Stimulated activated naive CD8-positive, alpha-beta T cell treated with anti-CD3 and anti-CD28 coated beads, Interleukin-15, Interleukin-2, amounts not matched to agents 100 ng/mL and 50 ng/mL, for 24 hours (primary cell): ENCODE data around the gene SCML2.
A peak's percentile ranks its signal among the peaks of the same experiment; 100 is the strongest.
"Not testable (repeated sequence)": the region's sequence is repeated elsewhere in the genome, so short reads cannot be mapped to it uniquely, and the experiment has no call there.

Experiments
- H3K27ac Mint-ChIP-seq: one replicate; pipeline ENCODE4 v1.8.0; 2021; ENCODE audit warnings: mild to moderate bottlenecking, mixed read lengths
- H3K27me3 Mint-ChIP-seq: one replicate; pipeline ENCODE4 v1.8.0; 2021; ENCODE audit warnings: mixed read lengths
- H3K36me3 Mint-ChIP-seq: one replicate; pipeline ENCODE4 v1.8.0; 2021; ENCODE audit warnings: low read depth, mixed read lengths
- H3K4me1 Mint-ChIP-seq: one replicate; pipeline ENCODE4 v1.8.0; 2021; ENCODE audit warnings: low read depth, mixed read lengths
- H3K4me3 Mint-ChIP-seq: one replicate; pipeline ENCODE4 v1.8.0; 2021; ENCODE audit warnings: mild to moderate bottlenecking, mixed read lengths
- H3K9me3 Mint-ChIP-seq: one replicate; pipeline ENCODE4 v1.8.0; 2021; ENCODE audit warnings: mixed read lengths

SCML2 gene

GRCh38 chrX:18354369-18355223 is at the start of gene SCML2:
Gene SCML2 (minus strand): TSS chrX:18354688. CDS start chrX:18334071, 20,617 bp downstream.
- H3K27me3 Mint-ChIP-seq, result peaks cover 6% of the 10 kb centered on the region

GRCh38 chrX:18401848-18402213 is 47.3 kb upstream of the SCML2 start:
- Mint-ChIP-seq H3K36me3 (no peaks in the 10 kb centered on the region), H3K4me1 (no peaks in the 10 kb centered on the region), H3K9me3 (no peaks in the 10 kb centered on the region), H3K27me3 (no peaks in the 10 kb centered on the region), H3K27ac (no peak overlapping the region), H3K4me3 (no peak overlapping the region)

More at GRCh38 chrX:18354369-18355223, at the start of gene SCML2:
- peak within 1 kb of the TSS; percentile 76 for H3K4me3 Mint-ChIP-seq
- H3K4me1 Mint-ChIP-seq, result no peaks in the 10 kb centered on the region
- H3K9me3 Mint-ChIP-seq, result no peaks in the 10 kb centered on the region
- no peaks in the 10 kb centered on the region for H3K36me3 Mint-ChIP-seq
- H3K27ac Mint-ChIP-seq, result peak within 1 kb of the TSS; percentile 63

- Mint-ChIP-seq H3K4me1 (no peaks in the 10 kb centered on the region), H3K27ac (no peak overlapping the region), H3K9me3 (no peaks in the 10 kb centered on the region), H3K27me3 (no peaks in the 10 kb centered on the region), H3K36me3 (no peaks in the 10 kb centered on the region), H3K4me3 (no peak overlapping the region)
Measured at GRCh38 chrX:18394477-18394876, 40.0 kb upstream of the SCML2 start.

GRCh38 chrX:18390941-18391538 is 36.6 kb upstream of the SCML2 start:
- Mint-ChIP-seq H3K4me1 (no peaks in the 10 kb centered on the region), H3K9me3 (no peaks in the 10 kb centered on the region), H3K4me3 (no peak overlapping the region), H3K27me3 (no peaks in the 10 kb centered on the region), H3K27ac (no peak overlapping the region), H3K36me3 (no peaks in the 10 kb centered on the region)

- Mint-ChIP-seq H3K4me3 (no peak overlapping the region), H3K9me3 (no peaks in the 10 kb centered on the region), H3K36me3 (no peaks in the 10 kb centered on the region), H3K4me1 (no peaks in the 10 kb centered on the region), H3K27ac (no peak overlapping the region), H3K27me3 (no peaks in the 10 kb centered on the region)
Measured at GRCh38 chrX:18389966-18390365, 35.5 kb upstream of the SCML2 start.

DNA sequence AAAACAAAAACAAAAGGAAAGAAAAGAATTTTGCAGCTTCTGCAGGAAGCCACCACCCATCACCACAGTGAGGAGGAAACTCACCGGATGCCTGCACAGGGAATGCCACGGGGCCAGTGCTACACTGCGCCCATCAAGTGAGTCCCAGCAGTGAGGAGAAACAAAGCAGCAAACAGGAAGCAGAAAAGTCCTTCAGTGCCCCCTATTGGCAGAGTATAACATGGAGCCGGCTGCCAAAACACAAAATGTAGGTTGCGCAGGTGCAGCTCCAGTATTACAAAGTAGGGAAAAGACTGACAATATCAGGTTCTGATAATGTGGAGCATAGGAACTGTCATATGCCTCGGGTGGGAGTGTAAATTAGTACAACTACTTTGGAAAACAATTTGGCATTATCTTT is 23.3 kb upstream of the SCML2 start:
- Mint-ChIP-seq H3K27ac (no peak overlapping the region), H3K9me3 (no peaks in the 10 kb centered on the region), H3K4me3 (no peak overlapping the region), H3K27me3 (no peaks in the 10 kb centered on the region), H3K36me3 (no peaks in the 10 kb centered on the region), H3K4me1 (peaks cover 3% of the 10 kb centered on the region)

- not testable (repeated sequence) for H3K4me1 Mint-ChIP-seq, H3K9me3 Mint-ChIP-seq, H3K27me3 Mint-ChIP-seq, H3K4me3 Mint-ChIP-seq, H3K27ac Mint-ChIP-seq, H3K36me3 Mint-ChIP-seq
Measured at GRCh38 chrX:18375131-18375805, 20.8 kb upstream of the SCML2 start.

GRCh38 chrX:18369096-18369495 is 14.6 kb upstream of the SCML2 start:
- not testable (repeated sequence) for H3K4me3 Mint-ChIP-seq, H3K4me1 Mint-ChIP-seq, H3K27ac Mint-ChIP-seq, H3K36me3 Mint-ChIP-seq, H3K9me3 Mint-ChIP-seq, H3K27me3 Mint-ChIP-seq

GRCh38 chrX:18368402-18368801 is 13.9 kb upstream of the SCML2 start:
- no peaks in the 10 kb centered on the region for H3K27me3 Mint-ChIP-seq
- H3K4me1 Mint-ChIP-seq, result no peaks in the 10 kb centered on the region
- H3K27ac Mint-ChIP-seq, result no peak overlapping the region
- H3K9me3 Mint-ChIP-seq, result no peaks in the 10 kb centered on the region
- no peaks in the 10 kb centered on the region for H3K36me3 Mint-ChIP-seq
- H3K4me3 Mint-ChIP-seq, result no peak overlapping the region

GRCh38 chrX:18360867-18361266 is 6.4 kb upstream of the SCML2 start:
- Mint-ChIP-seq H3K4me1 (no peaks in the 10 kb centered on the region), H3K9me3 (no peaks in the 10 kb centered on the region)

DNA sequence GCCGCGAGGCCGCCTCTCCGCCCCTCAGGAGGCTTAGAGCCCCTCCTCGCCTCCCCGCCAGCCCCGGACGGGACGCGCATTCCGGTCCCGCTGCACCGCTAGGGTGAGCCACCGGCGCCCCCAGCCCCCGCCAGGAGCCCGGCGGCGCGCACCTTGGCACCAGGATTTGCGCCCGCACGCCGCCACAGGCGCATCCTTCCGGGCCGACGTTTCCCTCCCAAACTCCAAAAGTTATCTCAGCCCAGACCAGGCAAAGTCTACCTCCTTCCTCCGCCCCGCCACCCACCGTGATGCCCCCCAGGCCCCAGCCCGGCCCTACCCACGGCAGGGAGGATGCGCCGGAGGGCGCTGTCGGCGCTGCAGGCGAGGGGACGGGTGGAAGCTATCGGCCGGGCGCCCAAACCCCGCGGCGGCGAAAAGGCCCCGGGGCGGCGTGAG is 538 bp downstream of the SCML2 start:
- H3K27ac Mint-ChIP-seq, result no peak overlapping the region
- no peaks in the 10 kb centered on the region for H3K9me3 Mint-ChIP-seq
- peak overlapping the region; percentile 74 for H3K4me3 Mint-ChIP-seq
- H3K4me1 Mint-ChIP-seq, result no peaks in the 10 kb centered on the region
- H3K36me3 Mint-ChIP-seq, result no peaks in the 10 kb centered on the region
- peaks cover 9% of the 10 kb centered on the region for H3K27me3 Mint-ChIP-seq

More at GRCh38 chrX:18360867-18361266, 6.4 kb upstream of the SCML2 start:
- Mint-ChIP-seq H3K36me3 (no peaks in the 10 kb centered on the region), H3K27me3 (no peaks in the 10 kb centered on the region), H3K4me3 (no peak overlapping the region), H3K27ac (no peak overlapping the region)

DNA sequence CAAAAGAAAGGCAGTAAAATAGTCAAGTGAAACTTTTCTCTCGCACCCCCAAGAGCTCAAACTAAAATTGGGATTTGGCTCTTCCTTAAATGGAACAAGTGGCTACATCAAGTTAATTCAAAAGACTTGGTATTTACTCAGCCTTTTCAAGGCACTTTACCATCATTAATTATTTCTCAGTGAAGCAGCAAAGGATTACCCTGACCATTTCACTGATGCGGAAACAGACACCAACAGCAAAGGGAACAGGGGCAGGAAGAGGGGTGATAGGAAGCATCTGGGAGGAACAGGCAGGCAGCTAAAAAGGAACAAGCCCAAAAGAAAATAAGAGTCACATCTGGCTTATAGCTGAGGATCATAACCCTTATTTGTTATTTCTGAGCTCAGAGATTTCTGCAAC is 2.7 kb downstream of the SCML2 start:
- Mint-ChIP-seq H3K4me1 (no peaks in the 10 kb centered on the region), H3K9me3 (no peaks in the 10 kb centered on the region), H3K4me3 (no peak overlapping the region), H3K27ac (no peak overlapping the region), H3K27me3 (peaks cover 9% of the 10 kb centered on the region), H3K36me3 (no peaks in the 10 kb centered on the region)

DNA sequence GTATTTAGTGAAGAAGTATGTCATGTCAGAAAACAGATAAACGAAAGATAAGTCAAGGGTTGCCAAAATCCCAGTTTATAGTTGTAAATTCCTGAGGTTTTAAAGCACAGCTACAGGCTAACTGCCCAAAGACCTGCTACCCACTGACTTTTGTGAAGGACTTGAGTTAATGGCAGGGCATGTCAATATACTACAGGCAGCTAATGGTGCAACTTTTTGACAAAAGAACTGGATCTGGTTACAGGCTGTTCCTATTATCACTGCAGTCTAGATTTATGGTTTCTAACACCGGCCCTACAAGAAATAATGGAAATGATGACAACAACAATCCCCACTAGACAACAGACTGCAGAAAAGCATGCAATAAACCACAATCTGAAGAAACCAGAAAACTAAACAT is 6.4 kb downstream of the SCML2 start:
- Mint-ChIP-seq H3K36me3 (no peaks in the 10 kb centered on the region), H3K9me3 (no peaks in the 10 kb centered on the region), H3K4me1 (no peaks in the 10 kb centered on the region), H3K27ac (no peak overlapping the region), H3K27me3 (peaks cover 3% of the 10 kb centered on the region), H3K4me3 (no peak overlapping the region)

- no peak overlapping the region for H3K27ac Mint-ChIP-seq
Measured at GRCh38 chrX:18309401-18309800, 45.1 kb downstream of the SCML2 start.

DNA sequence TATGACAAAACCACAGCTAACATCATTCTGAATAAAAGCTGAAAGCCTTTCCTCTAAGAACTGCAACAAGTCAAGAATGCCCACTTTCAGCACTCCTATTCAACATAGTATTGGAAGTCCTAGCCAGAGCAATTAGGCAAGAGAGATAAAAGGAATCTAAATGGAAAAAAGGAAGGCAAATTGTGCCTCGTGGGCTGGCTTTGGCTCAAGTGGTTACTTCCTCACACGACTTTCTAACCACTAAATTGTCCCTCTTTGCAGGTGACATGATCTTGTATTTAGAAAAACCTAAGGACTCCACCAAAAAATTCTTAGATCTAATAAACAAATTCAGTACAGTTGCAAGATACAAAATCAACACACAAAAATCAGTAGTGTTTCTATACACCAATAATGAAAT is 57.2 kb downstream of the SCML2 start:
- Mint-ChIP-seq H3K36me3 (peaks cover 4% of the 10 kb centered on the region), H3K27ac (no peak overlapping the region), H3K27me3 (no peaks in the 10 kb centered on the region), H3K4me1 (no peaks in the 10 kb centered on the region), H3K4me3 (no peak overlapping the region), H3K9me3 (no peaks in the 10 kb centered on the region)

More at GRCh38 chrX:18309401-18309800, 45.1 kb downstream of the SCML2 start:
- Mint-ChIP-seq H3K36me3 (peaks cover 12% of the 10 kb centered on the region), H3K4me3 (no peak overlapping the region), H3K27me3 (no peaks in the 10 kb centered on the region), H3K9me3 (no peaks in the 10 kb centered on the region), H3K4me1 (no peaks in the 10 kb centered on the region)
